CD8-positive, alpha-beta memory T cell (primary cell): ENCODE data around the gene PGM2L1. TPM values are rescaled to one million over a fixed set of nuclear protein-coding genes. Genes with fewer than 3 reads are reported as not detected.
"Not testable (repeated sequence)": the region's sequence is repeated elsewhere in the genome, so short reads cannot be mapped to it uniquely, and the experiment has no call there.

Source experiments
- CTCF ChIA-PET: fragments of 350-600 bp; sonication (Branson Sonifier 250); formaldehyde crosslinking; loops from one replicate; lab custom pipeline; 2021; ENCODE audit warnings: antibody characterized with exemption; lab: Charles Lee
- POLR2A ChIA-PET: fragments of 350-600 bp; sonication (Branson Sonifier 250); formaldehyde crosslinking; loops from one replicate; lab custom pipeline; 2021; ENCODE audit warnings: antibody characterized with exemption; lab: Charles Lee
- DNase-seq, 5 donors: peaks; one replicate each; pipeline versions ENCODE4 v3.0.0 to v3.0.0-alpha.2; 2020 to 2022; ENCODE audit warnings: mixed read lengths in 1 of 5
- H3K27ac ChIP-seq: one replicate; pipeline ENCODE4 v1.7.0; 2013; ENCODE audit warnings: low read depth, mild to moderate bottlenecking, low read length, moderate library complexity
- H3K27me3 ChIP-seq: 2 replicates; pipeline ENCODE4 v1.7.0; 2013; ENCODE audit warnings: low read length, mild to moderate bottlenecking; ENCODE audit not compliant: insufficient read depth, poor library complexity, severe bottlenecking
- H3K36me3 ChIP-seq: 2 replicates; pipeline ENCODE4 v1.7.0; 2013; ENCODE audit warnings: mild to moderate bottlenecking, low read length, moderate library complexity; ENCODE audit not compliant: insufficient read depth
- H3K4me1 ChIP-seq: 2 replicates; pipeline ENCODE4 v1.7.0; 2013; ENCODE audit warnings: mild to moderate bottlenecking, low read length, moderate library complexity; ENCODE audit not compliant: insufficient read depth
- H3K4me3 ChIP-seq: 2 replicates; pipeline ENCODE4 v1.7.0; 2013; ENCODE audit warnings: mild to moderate bottlenecking, low read length
- H3K9me3 ChIP-seq: 2 replicates; pipeline ENCODE4 v1.7.0; 2013; ENCODE audit warnings: mild to moderate bottlenecking, low read length
- H3K27ac Mint-ChIP-seq, 8 donors: one replicate each; pipeline ENCODE4 v1.8.0; 2020 to 2021; ENCODE audit warnings: mixed read lengths in 8 of 8, mild to moderate bottlenecking in 6 of 8, inconsistent platforms in 3 of 8, moderate library complexity in 3 of 8
- H3K27me3 Mint-ChIP-seq, 2 donors: one replicate each; pipeline ENCODE4 v1.8.0; 2020 to 2021; ENCODE audit warnings: mixed read lengths in 2 of 2, mild to moderate bottlenecking in 1 of 2, moderate library complexity in 1 of 2
- H3K36me3 Mint-ChIP-seq, 3 donors: one replicate each; pipeline ENCODE4 v1.8.0; 2020 to 2021; ENCODE audit warnings: mixed read lengths in 3 of 3, inconsistent platforms in 1 of 3, mild to moderate bottlenecking in 1 of 3
- H3K4me1 Mint-ChIP-seq, 3 donors: one replicate each; pipeline ENCODE4 v1.8.0; 2020 to 2021; ENCODE audit warnings: mixed read lengths in 3 of 3, inconsistent platforms in 1 of 3, mild to moderate bottlenecking in 1 of 3
- H3K4me3 Mint-ChIP-seq, 7 donors: one replicate each; pipeline ENCODE4 v1.8.0; 2020 to 2021; ENCODE audit warnings: mixed read lengths in 7 of 7, mild to moderate bottlenecking in 6 of 7, moderate library complexity in 4 of 7, inconsistent platforms in 2 of 7
- H3K9me3 Mint-ChIP-seq, 5 donors: one replicate each; pipeline ENCODE4 v1.8.0; 2020 to 2022; ENCODE audit warnings: mixed read lengths in 5 of 5, mild to moderate bottlenecking in 3 of 5, moderate library complexity in 2 of 5, inconsistent platforms in 1 of 5
- polyA plus RNA-seq: library from polyadenylated mRNA; unstranded; fragments of 300-500 nt; fragmentation: Illumina TruSeq; gene quantifications from one replicate; pipeline ENCODE4 v1.2.3, GENCODE V29; 2021
- total RNA-seq, 2 experiments: library from RNA; stranded (reverse); gene quantifications; one replicate each; pipeline ENCODE4 v1.2.3, GENCODE V29; 2021

The PGM2L1 gene
- total and polyA plus RNA-seq, 3 experiments from 2014 or later = 4.6 to 9.8 (median 9.6) TPM

DNA sequence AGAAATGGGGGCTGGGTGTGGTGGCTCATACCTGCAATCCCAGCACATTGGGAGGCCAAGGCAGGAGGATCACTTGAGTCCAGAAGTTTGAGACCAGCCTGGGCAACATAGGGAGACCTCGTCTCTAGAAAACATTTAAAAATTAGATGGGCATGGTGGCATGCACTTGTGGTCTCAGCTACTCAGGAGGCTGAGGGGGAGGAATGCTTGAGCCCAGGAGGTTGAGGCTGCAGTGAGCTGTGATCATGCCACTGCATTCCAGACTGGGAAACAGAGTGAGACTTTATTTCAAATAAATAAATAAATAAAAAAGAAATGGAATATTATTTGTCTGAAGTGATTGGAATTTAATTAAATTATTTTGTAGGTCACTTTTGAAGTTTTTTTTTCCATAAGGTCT, 18.7 kb upstream of the PGM2L1 start:
- peaks cover 0 to 21% of the 10 kb centered on the region in 2 donors for H3K27me3 Mint-ChIP-seq
- H3K9me3 Mint-ChIP-seq, H3K4me1 ChIP-seq, H3K4me3 Mint-ChIP-seq, H3K36me3 Mint-ChIP-seq, DNase-seq, H3K9me3 ChIP-seq, H3K27ac ChIP-seq, H3K36me3 ChIP-seq, H3K4me3 ChIP-seq, CTCF ChIA-PET, H3K27me3 ChIP-seq, POLR2A ChIA-PET: not testable (repeated sequence)
- H3K4me1 Mint-ChIP-seq = peaks cover 3 to 12% (median 11%) of the 10 kb centered on the region in 3 donors
- peak overlapping the region in 1 of 8 donors; percentile 55 for H3K27ac Mint-ChIP-seq

DNA sequence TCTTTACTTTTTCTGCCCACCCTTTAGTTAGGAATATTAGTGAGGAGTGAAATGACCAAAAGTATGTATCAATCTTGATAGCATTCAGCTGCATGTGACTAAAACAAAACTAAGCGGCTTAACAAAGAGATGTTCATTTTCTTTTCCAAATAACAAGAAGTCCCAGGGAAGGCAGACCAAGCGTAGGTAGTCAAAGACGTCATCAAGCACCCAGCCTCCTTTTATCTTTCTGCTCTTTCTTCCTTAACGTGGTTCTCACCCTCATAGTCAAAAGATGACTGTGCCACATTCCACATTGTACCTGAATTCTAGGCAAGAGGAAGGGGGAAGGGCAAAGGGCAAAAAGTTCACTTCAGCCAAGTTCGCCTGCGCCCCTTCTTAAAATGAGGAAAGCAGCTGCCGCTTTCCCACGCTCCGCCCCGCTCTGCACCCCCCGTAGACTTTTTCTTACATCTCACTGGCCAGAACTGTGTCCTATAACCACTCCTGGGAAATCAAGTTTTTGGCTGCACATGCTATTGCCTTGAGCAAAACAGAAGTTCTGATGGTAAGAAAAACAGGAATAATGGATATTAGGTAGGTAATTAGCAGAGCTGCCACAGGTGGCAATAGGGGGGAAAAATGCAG, 14.6 kb upstream of the PGM2L1 start:
- no peak overlapping the region for H3K27ac ChIP-seq
- ChIA-PET CTCF (interaction anchor here (0.9 kb wide), 1 partner anchor 41 kb away, joined by 3 read pairs; no protein-coding TSS in a partner anchor), POLR2A (no interaction called here)
- H3K27me3 Mint-ChIP-seq = peaks cover 0 to 43% of the 10 kb centered on the region in 2 donors
- H3K4me1 Mint-ChIP-seq = peaks cover 3 to 11% (median 11%) of the 10 kb centered on the region in 3 donors
- no peak for DNase-seq
- no peaks in the 10 kb centered on the region for H3K9me3 Mint-ChIP-seq
- no peaks in the 10 kb centered on the region for H3K36me3 Mint-ChIP-seq
- H3K27me3 ChIP-seq = no peaks in the 10 kb centered on the region
- H3K4me1 ChIP-seq = peaks cover 6% of the 10 kb centered on the region
- no peak overlapping the region for H3K4me3 Mint-ChIP-seq
- H3K9me3 ChIP-seq = no peaks in the 10 kb centered on the region
- H3K36me3 ChIP-seq = no peaks in the 10 kb centered on the region
- H3K4me3 ChIP-seq = no peak overlapping the region
- no peak overlapping the region for H3K27ac Mint-ChIP-seq

DNA sequence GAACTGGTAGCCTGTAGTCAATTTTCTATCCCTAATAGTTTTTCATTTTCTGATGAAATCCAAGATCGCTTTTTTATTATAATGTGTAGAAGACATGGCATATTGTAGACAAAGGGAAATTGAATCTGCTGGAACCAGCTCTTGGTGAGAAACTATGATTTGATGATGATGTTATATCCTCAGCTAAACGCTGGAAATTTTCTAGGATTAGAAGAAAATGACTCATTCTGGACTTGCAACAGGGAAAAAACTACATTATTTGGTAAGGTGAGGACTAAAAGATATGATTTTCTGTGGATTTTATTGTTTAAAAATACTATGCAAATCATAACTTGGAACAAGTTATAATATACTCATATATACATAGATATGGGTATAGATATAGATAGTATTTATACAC, 14.1 kb upstream of the PGM2L1 start:
- no peaks in the 10 kb centered on the region for H3K27me3 ChIP-seq
- Mint-ChIP-seq H3K4me3 (no peak overlapping the region), H3K27ac (no peak overlapping the region), H3K4me1 (peaks cover 0 to 6% (median 6%) of the 10 kb centered on the region in 3 donors), H3K9me3 (no peaks in the 10 kb centered on the region), H3K36me3 (no peaks in the 10 kb centered on the region), H3K27me3 (peaks cover 0 to 43% of the 10 kb centered on the region in 2 donors)
- ChIA-PET POLR2A (no interaction called here), CTCF (interaction anchor here (0.9 kb wide), 1 partner anchor 41 kb away, joined by 3 read pairs; no protein-coding TSS in a partner anchor)
- peaks cover 1% of the 10 kb centered on the region for H3K4me1 ChIP-seq
- no peak overlapping the region for H3K27ac ChIP-seq
- H3K4me3 ChIP-seq = no peak overlapping the region
- H3K36me3 ChIP-seq = no peaks in the 10 kb centered on the region
- H3K9me3 ChIP-seq = no peaks in the 10 kb centered on the region
- no peak for DNase-seq

DNA sequence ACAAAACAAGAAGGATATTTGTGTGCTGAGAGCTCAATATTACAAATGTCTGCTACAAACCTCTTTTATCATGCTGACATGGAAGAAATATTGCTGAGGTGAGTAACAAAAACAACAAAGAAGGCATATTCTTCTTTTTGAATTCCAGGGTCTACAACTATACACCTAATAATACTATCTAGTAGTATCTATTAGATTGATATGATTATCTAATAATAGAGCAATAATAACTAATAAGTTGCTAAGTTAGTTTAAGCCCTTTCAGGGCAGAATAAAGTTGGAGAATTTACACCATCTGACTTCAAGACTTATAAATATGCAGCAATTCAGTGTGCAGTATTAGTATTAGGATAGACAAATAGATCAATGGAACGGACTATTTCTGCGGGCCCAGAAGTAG, 11.4 kb upstream of the PGM2L1 start:
- Histone ChIP-seq H3K27ac (no peak overlapping the region), H3K4me1 (no peaks in the 10 kb centered on the region), H3K4me3 (no peak overlapping the region), H3K36me3 (no peaks in the 10 kb centered on the region), H3K27me3 (no peaks in the 10 kb centered on the region), H3K9me3 (no peaks in the 10 kb centered on the region)
- H3K4me1 Mint-ChIP-seq = no peaks in the 10 kb centered on the region
- H3K27ac Mint-ChIP-seq = no peak overlapping the region
- H3K9me3 Mint-ChIP-seq = no peaks in the 10 kb centered on the region
- H3K27me3 Mint-ChIP-seq = peaks cover 3 to 38% of the 10 kb centered on the region in 2 donors
- no peak overlapping the region for H3K4me3 Mint-ChIP-seq
- CTCF ChIA-PET = no interaction called here
- no peaks in the 10 kb centered on the region for H3K36me3 Mint-ChIP-seq
- DNase-seq = no peak
- POLR2A ChIA-PET = no interaction called here

DNA sequence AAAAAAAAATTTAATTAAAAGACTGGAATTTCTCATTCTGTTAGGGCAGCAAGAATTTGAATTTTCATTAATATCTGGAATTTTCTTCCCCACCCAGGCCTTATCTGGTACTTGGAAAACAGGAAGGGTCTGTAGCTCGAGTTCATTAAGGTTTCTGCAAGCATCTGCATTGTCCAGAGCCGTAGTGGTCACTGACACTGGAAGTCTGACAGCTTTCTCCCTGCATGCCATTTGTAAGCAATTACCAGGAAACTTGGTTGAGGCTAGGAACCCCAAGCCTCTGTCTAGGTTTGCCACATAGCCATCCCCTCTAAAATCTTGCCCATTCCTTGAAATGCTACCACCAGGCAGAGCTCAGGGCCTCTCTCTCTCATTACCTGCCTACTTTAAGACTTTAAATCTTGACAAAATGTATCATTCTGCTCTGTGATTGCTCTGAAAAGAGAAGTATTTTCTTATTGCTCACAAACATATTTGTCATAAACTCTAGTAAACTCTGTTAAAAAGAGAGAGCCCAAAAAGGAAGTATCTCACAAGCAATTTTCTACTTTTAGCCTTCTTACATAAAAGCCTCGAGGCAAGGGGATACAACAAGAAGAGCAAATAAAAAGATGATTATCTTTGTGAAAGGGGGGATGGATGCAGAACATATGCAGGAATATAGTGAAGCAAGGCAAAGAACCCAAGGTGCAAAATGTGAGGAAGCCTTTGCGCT, 5.5 kb upstream of the PGM2L1 start:
- Mint-ChIP-seq H3K4me3 (no peak overlapping the region), H3K36me3 (peaks cover 0 to under 1% (median 0%) of the 10 kb centered on the region in 3 donors), H3K27ac (peak overlapping the region in 1 of 8 donors; percentile 8), H3K27me3 (peaks cover 3% of the 10 kb centered on the region in 2 donors), H3K4me1 (peaks cover 6 to 8% (median 6%) of the 10 kb centered on the region in 3 donors), H3K9me3 (no peaks in the 10 kb centered on the region)
- H3K27me3 ChIP-seq = no peaks in the 10 kb centered on the region
- H3K9me3 ChIP-seq = no peaks in the 10 kb centered on the region
- no peak overlapping the region for H3K27ac ChIP-seq
- ChIA-PET POLR2A (no interaction called here), CTCF (interaction anchor here (1.0 kb wide), 1 partner anchor 15 kb away, joined by 3 read pairs; no protein-coding TSS in a partner anchor)
- no peaks in the 10 kb centered on the region for H3K36me3 ChIP-seq
- H3K4me3 ChIP-seq = no peak overlapping the region
- DNase-seq = no peak
- peaks cover 5% of the 10 kb centered on the region for H3K4me1 ChIP-seq

- ChIA-PET POLR2A (interaction anchor here (3.4 kb wide), 1 partner anchor 93 kb away, joined by 28 read pairs; the partner anchor contains the start of gene LIPT2), CTCF (no interaction called here)
- no peaks in the 10 kb centered on the region for H3K36me3 ChIP-seq
- Mint-ChIP-seq H3K27ac (no peak overlapping the region), H3K4me1 (peaks cover 11 to 16% (median 15%) of the 10 kb centered on the region in 3 donors), H3K4me3 (no peak overlapping the region), H3K36me3 (peaks cover 0 to 11% (median 0%) of the 10 kb centered on the region in 3 donors), H3K27me3 (no peaks in the 10 kb centered on the region), H3K9me3 (no peaks in the 10 kb centered on the region)
- H3K27me3 ChIP-seq = no peaks in the 10 kb centered on the region
- DNase-seq = no peak
- H3K4me3 ChIP-seq = no peak overlapping the region
- H3K27ac ChIP-seq = no peak overlapping the region
- peaks cover 11% of the 10 kb centered on the region for H3K4me1 ChIP-seq
- H3K9me3 ChIP-seq = no peaks in the 10 kb centered on the region
Measured at GRCh38 chr11:74400606-74401005, 2.4 kb upstream of the PGM2L1 start.

DNA sequence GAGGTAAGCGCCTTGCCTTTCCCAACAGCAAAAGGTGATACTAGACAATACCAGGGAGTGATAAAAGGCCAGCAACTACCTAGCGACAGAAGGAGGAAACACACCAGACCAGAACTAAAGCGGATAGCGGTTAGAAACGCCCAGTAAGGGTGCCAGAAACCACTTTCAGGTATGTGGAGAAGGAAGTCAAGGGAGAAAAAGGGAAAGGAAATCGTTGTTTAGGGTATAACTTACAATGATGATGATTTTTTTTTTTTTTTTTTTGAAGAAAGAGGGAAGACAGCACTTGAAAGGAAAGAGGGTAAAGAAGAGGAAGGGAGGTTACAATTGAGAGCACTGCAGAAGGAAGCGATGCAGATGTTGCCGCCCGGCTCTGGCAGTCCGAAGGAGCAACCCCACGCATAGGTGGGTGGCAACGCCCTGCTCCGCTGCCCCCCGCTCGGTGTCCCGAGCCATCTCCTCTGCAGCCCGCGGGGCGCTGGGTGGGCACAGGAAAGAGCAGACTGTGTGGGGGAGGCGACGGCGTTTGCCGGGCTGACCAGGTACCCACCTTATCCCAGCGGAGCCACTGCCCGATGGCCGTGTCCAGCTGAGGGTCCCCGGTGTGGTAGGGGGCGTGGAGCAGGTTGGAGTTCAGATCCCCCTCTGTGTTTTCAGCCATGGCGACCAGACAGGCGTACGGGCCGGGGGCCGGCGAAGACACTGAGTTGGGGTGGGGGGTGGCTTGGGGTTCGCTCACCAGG, 561 bp downstream of the PGM2L1 start:
- H3K27ac Mint-ChIP-seq = peak overlapping the region; percentile 64 to 99 (median 84)
- H3K27me3 Mint-ChIP-seq = no peaks in the 10 kb centered on the region
- Histone ChIP-seq H3K27me3 (no peaks in the 10 kb centered on the region), H3K27ac (peak overlapping the region; percentile 77), H3K9me3 (no peaks in the 10 kb centered on the region), H3K4me1 (peaks cover 11% of the 10 kb centered on the region), H3K36me3 (no peaks in the 10 kb centered on the region), H3K4me3 (peak overlapping the region; percentile 91)
- H3K36me3 Mint-ChIP-seq = peaks cover 0 to 11% (median 0%) of the 10 kb centered on the region in 3 donors
- H3K9me3 Mint-ChIP-seq = no peaks in the 10 kb centered on the region
- peak overlapping the region; percentile 91 to 100 (median 97) for H3K4me3 Mint-ChIP-seq
- ChIA-PET POLR2A (interaction anchor here (0.5 to 3.4 kb wide), 2 partner anchors 96 to 421 kb away, joined by 4 to 28 read pairs; partner anchors contain the start of gene LIPT2), CTCF (interaction anchor here (0.9 to 3.5 kb wide), 5 partner anchors 8 to 56 kb away, joined by 3 to 28 read pairs (median 7); no protein-coding TSS in a partner anchor)
- peaks cover 14 to 33% (median 23%) of the 10 kb centered on the region in 3 donors for H3K4me1 Mint-ChIP-seq
- DNase-seq = peak; percentile 21 to 57 (median 48)
